Bronchial epithelial cell (primary cell): Measurements from ENCODE around the gene FBXO45. TPM values are rescaled to one million over a fixed set of nuclear protein-coding genes. Genes with fewer than 3 reads are reported as not detected.
A peak's percentile ranks its signal among the peaks of the same experiment; 100 is the strongest.

Experiments used
- DNase-seq: peaks from one replicate; pipeline ENCODE4 v3.0.0-alpha.2; 2010; ENCODE audit warnings: low read depth
- FAIRE-seq: peaks from 2 replicates; lab custom pipeline; 2011; peaks lifted over from hg19 to GRCh38; lab: Jason Lieb, UNC
- H3K27me3 ChIP-seq: 2 replicates; pipeline ENCODE4 v1.5.1; 2011; ENCODE audit warnings: low read length; ENCODE audit not compliant: control insufficient read depth, insufficient read depth
- H3K36me3 ChIP-seq: 2 replicates; pipeline ENCODE4 v1.5.1; 2011; ENCODE audit warnings: low read length; ENCODE audit not compliant: control insufficient read depth, insufficient read depth
- H3K4me3 ChIP-seq: 2 replicates; pipeline ENCODE4 v1.5.1; 2011; ENCODE audit warnings: mild to moderate bottlenecking, low read depth, low read length, control low read depth
- total RNA-seq: library from RNA; depleted of rRNA; stranded (reverse); fragments of >200 nt; gene quantifications from 2 replicates; pipeline ENCODE4 v1.2.1, GENCODE V29; 2014
- TF ChIP-seq, protein P1 (sequence below): IDR thresholded peaks from 2 replicates; pipeline ENCODE4 v1.5.1; 2011; ENCODE audit warnings: mild to moderate bottlenecking, moderate library complexity, low read length, control low read depth, inconsistent platforms; ENCODE audit not compliant: insufficient read depth, severe bottlenecking

Gene FBXO45
- total RNA-seq, 1 donor from 2014 or later: 26.6 TPM

DNA sequence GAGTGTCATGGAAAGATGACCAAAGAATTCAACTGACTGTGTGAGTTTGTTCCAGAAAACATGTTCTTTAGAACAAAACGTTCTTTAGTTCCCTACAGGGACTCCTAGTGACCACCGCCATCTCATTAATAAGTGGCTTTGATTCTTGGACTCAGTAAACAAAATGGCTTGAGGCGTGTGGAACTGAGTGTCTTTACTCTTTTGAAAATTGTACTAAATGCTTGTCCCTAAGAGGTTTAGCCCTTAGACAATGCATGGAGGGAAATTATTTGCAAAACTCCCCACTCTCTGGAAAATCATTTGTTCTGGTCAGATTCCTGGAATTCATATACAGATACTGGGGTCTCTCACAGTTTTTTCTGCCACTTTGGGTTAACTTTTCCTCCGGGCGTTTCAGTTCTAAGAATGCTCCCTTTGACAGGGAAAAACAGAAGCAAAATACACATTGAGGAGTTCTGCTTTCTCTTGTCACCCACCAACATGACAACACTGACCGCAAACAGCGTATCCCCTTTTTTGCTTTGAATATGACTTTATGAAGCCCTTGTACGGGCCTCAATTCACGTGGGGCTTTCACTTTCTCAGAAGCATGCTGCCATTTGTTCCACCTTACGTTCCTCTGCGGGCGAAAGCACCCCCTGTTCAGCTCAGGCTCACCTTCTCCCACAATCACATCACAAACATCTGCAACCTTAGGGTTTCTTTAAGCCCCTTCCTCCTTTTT, 55.8 kb downstream of the FBXO45 start:
- H3K4me3 ChIP-seq: no peak overlapping the region
- no peak for DNase-seq
- no peaks in the 10 kb centered on the region for H3K27me3 ChIP-seq
- TF ChIP-seq, protein P1, sequence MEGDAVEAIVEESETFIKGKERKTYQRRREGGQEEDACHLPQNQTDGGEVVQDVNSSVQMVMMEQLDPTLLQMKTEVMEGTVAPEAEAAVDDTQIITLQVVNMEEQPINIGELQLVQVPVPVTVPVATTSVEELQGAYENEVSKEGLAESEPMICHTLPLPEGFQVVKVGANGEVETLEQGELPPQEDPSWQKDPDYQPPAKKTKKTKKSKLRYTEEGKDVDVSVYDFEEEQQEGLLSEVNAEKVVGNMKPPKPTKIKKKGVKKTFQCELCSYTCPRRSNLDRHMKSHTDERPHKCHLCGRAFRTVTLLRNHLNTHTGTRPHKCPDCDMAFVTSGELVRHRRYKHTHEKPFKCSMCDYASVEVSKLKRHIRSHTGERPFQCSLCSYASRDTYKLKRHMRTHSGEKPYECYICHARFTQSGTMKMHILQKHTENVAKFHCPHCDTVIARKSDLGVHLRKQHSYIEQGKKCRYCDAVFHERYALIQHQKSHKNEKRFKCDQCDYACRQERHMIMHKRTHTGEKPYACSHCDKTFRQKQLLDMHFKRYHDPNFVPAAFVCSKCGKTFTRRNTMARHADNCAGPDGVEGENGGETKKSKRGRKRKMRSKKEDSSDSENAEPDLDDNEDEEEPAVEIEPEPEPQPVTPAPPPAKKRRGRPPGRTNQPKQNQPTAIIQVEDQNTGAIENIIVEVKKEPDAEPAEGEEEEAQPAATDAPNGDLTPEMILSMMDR: no peak
- H3K36me3 ChIP-seq: no peaks in the 10 kb centered on the region
- FAIRE-seq: no peak

DNA sequence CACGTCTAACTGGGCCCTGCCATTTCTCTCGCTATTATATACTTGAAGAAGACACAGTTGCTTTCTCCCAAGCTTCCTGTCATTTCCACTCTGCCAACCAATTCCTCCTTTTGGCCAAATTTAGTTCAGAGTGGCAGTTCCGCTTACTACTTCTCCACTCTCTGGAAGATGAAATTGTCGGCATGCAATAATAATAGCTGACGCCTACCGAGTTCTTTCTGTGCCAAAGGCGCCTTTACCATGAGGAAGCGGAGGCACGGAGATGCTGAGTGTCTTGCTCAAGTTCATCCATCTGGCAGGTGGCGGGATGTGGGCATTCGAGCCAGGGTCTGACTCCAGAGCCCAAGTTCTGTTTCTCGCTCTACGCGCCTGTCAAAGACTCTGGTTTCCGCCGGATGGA, 56.4 kb downstream of the FBXO45 start:
- TF ChIP-seq, protein P1: no peak
- Histone ChIP-seq H3K27me3 (no peaks in the 10 kb centered on the region), H3K36me3 (no peaks in the 10 kb centered on the region), H3K4me3 (no peak overlapping the region)
- FAIRE-seq (no peak), DNase-seq (no peak)

DNA sequence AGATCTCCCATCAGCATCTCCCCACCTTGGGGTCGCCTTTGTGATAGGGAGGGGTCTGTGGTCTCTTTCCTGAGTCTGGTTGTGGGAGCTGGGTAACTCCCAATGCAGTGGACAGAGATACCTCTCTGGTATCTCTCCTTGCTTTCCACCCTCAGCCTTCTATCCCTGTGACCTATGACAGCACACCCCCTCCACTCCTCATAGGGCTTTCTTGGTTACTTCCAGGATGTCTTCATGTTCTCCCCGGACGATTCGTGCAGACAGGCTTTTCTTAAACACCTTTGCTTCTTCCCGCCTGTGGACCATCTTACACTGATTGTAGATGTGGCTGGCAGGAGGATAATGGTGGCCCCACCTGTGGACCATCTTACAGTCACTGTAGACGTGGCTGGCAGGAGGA, 56.9 kb downstream of the FBXO45 start:
- no peak overlapping the region for H3K4me3 ChIP-seq
- no peak for DNase-seq
- no peak for FAIRE-seq
- H3K27me3 ChIP-seq: no peaks in the 10 kb centered on the region
- H3K36me3 ChIP-seq: no peaks in the 10 kb centered on the region
- TF ChIP-seq, protein P1: no peak

DNA sequence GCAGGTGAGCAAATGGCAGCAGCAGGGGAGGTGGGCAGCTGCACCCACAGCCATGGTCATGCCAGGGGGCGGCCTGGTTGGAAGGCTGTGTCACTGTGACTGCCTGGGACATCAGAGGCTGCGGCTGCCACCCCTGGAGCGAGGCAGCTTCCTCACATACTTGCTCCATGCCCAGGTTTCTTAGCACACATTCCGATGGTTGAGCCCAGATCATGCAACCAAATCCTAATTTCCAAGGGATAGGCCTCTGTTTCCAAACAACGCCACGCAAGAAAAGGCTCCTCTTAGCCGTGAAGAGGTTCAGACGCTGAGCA, 59.4 kb downstream of the FBXO45 start:
- FAIRE-seq (no peak), DNase-seq (no peak)
- TF ChIP-seq, protein P1: no peak

DNA sequence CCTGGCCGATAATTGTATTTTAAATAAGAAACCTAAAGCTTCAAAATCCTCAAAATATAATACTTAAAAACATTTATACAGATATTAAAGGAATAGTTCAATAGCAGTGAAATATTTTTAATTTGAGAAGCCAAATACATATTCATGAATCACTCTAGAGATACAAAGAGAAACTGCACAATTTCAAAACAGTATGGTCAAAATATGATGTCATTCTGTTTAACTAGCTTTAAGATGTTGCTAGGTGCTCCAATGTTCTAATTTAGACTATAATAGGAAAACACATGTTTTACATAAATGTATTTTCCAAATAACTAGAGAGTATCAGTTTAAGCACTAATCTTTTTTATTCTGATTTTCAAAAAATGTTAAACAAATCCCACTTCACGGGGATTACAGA, 60.8 kb downstream of the FBXO45 start:
- DNase-seq (no peak), FAIRE-seq (no peak)
- H3K27me3 ChIP-seq: no peaks in the 10 kb centered on the region
- no peak overlapping the region for H3K4me3 ChIP-seq
- TF ChIP-seq, protein P1: no peak
- H3K36me3 ChIP-seq: no peaks in the 10 kb centered on the region

More for the DNA sequence above, 59.4 kb downstream of the FBXO45 start:
- Histone ChIP-seq H3K36me3 (no peaks in the 10 kb centered on the region), H3K27me3 (no peaks in the 10 kb centered on the region), H3K4me3 (no peak overlapping the region)

DNA sequence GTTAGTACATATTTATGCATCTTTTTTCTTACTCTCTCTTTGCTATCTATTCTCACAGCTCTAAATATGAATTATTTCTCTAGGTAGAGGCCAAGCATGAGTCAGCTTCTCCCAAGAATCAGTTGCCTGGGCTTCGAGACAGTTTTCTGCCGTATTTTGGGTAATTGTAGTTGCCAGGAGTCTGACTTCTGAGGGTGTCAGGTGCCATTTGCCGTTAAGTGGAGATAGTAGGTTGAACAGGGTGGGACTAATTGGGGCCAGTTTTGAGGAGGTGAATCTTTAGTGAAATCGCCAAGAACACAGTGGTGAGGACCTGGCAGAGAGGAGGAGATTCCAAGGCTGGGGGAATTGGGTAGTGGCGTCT, 63.2 kb downstream of the FBXO45 start:
- peaks cover 1% of the 10 kb centered on the region for H3K27me3 ChIP-seq
- H3K36me3 ChIP-seq: no peaks in the 10 kb centered on the region
- TF ChIP-seq, protein P1: no peak
- FAIRE-seq (no peak), DNase-seq (no peak)
- peak overlapping the region; percentile 66 for H3K4me3 ChIP-seq
